SH-SY5Y (cell line): ENCODE data around the gene GPRIN3.

Source experiments
- GATA2 ChIP-seq: IDR thresholded peaks from 2 replicates; pipeline ENCODE4 v1.6.1; 2011; ENCODE audit warnings: mild to moderate bottlenecking, low read depth, low read length
- GATA3 ChIP-seq: IDR thresholded peaks from 2 replicates; pipeline ENCODE4 v1.6.1; 2011; ENCODE audit warnings: low read depth, mild to moderate bottlenecking, low read length, moderate library complexity

DNA sequence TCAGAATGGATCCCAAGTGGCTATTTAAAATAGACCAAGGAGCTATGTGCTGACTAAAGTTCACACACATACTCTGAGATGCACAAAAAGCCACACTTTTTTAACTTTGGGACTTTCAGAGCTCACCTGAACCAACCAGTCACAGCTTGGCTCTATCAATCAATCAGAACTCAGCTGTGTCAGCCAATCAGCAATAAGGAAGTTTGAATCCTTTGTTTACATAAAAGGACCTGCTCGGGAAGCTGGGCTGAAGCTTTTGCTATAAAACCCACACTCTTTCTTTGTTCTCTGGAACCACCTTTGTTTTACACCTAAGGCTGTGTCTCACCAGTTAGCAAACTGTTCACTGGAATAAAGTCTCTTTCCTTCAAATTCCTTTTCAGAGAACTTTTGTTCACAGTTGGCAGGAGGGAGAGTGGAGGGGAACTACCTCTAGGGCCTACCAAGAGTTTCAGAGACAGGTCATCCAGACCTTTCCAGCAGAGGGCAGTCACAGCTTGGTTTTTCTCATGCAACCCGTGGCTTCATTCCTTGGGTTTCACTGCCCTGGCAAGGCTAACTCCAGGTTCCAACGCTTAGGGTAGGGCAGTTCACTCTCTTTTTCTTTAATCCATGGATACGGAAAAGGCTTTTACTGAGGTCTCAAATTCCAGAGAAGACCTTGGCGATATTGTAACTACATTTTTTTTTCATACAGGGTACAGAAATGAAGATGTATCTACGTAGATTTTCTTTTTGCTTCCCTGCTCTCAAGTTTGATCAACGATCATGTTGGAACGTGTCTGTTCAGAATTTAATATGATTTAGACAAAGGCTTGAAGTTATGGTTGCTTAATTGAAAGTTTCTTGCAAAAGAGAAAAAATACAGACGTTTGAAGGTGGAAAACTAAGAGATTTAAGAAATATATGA is 80.7 kb downstream of the GPRIN3 start:
- no peak for TF ChIP-seq GATA3
- TF ChIP-seq GATA2 = no peak
